HL-60/S4 treated with phorbol 12-myristate 13-acetate at 8.2 ng/mL for 4 days and 3 days (cell line): Measurements from ENCODE around the gene NPEPPS.
"Not testable (repeated sequence)": the region's sequence is repeated elsewhere in the genome, so short reads cannot be mapped to it uniquely, and the experiment has no call there.

Experiments
- in situ Hi-C: fragments of 300-500 bp; cut with MboI; formaldehyde crosslinking; loops from 2 replicates; pipeline ENCODE4 v1.15.0; 2022; ENCODE audit warnings: low sequenced_read_pairs

Gene NPEPPS

GRCh38 chr17:47560517-47561043 is 29.7 kb downstream of the NPEPPS start:
- in situ Hi-C loops: not testable (repeated sequence)

GRCh38 chr17:47561698-47562405 is 30.9 kb downstream of the NPEPPS start:
- in situ Hi-C loops: not testable (repeated sequence)

GRCh38 chr17:47562406-47562705 is 31.4 kb downstream of the NPEPPS start:
- in situ Hi-C loops: not testable (repeated sequence)

GRCh38 chr17:47567261-47567660 is 36.4 kb downstream of the NPEPPS start:
- in situ Hi-C loops: not testable (repeated sequence)

- in situ Hi-C loops: not testable (repeated sequence)
These were observed 41.7 kb downstream of the NPEPPS start for GRCh38 chr17:47572561-47572960.

- in situ Hi-C loops: not testable (repeated sequence)
These were observed 51.5 kb downstream of the NPEPPS start for GRCh38 chr17:47582416-47582815.

- in situ Hi-C loops: not testable (repeated sequence)
These were observed 55.6 kb downstream of the NPEPPS start for GRCh38 chr17:47586378-47587055.

GRCh38 chr17:47593522-47593921 is 62.6 kb downstream of the NPEPPS start:
- in situ Hi-C loops: not testable (repeated sequence)

GRCh38 chr17:47603830-47604597 is 73.1 kb downstream of the NPEPPS start:
- in situ Hi-C loops: loop anchor here (25.0 kb wide), 1 partner anchor 242 kb away; no protein-coding TSS in a partner anchor

- in situ Hi-C loops: loop anchor here (25.0 kb wide), 1 partner anchor 242 kb away; no protein-coding TSS in a partner anchor
These were observed 73.7 kb downstream of the NPEPPS start for GRCh38 chr17:47604598-47604927.

GRCh38 chr17:47605011-47605410 is 74.1 kb downstream of the NPEPPS start:
- in situ Hi-C loops: loop anchor here (25.0 kb wide), 1 partner anchor 243 kb away; no protein-coding TSS in a partner anchor

- in situ Hi-C loops: loop anchor here (25.0 kb wide), 1 partner anchor 245 kb away; no protein-coding TSS in a partner anchor
These were observed 76.6 kb downstream of the NPEPPS start for GRCh38 chr17:47607481-47607880.

GRCh38 chr17:47611372-47612350 is 80.8 kb downstream of the NPEPPS start:
- in situ Hi-C loops: loop anchor here (25.0 kb wide), 1 partner anchor 249 kb away; no protein-coding TSS in a partner anchor

- in situ Hi-C loops: loop anchor here (25.0 kb wide), 1 partner anchor 254 kb away; no protein-coding TSS in a partner anchor
These were observed 85.0 kb downstream of the NPEPPS start for GRCh38 chr17:47615766-47616424.

GRCh38 chr17:47618410-47618809 is 87.5 kb downstream of the NPEPPS start:
- in situ Hi-C loops: loop anchor here (25.0 kb wide), 1 partner anchor 256 kb away; no protein-coding TSS in a partner anchor

- in situ Hi-C loops: loop anchor here (25.0 kb wide), 1 partner anchor 258 kb away; no protein-coding TSS in a partner anchor
These were observed 89.8 kb downstream of the NPEPPS start for GRCh38 chr17:47620503-47621245.

- in situ Hi-C loops: loop anchor here (25.0 kb wide), 1 partner anchor 259 kb away; no protein-coding TSS in a partner anchor
These were observed 90.6 kb downstream of the NPEPPS start for GRCh38 chr17:47621293-47622179.

- in situ Hi-C loops: loop anchor here (25.0 kb wide), 1 partner anchor 260 kb away; no protein-coding TSS in a partner anchor
These were observed 91.3 kb downstream of the NPEPPS start for GRCh38 chr17:47622180-47622549.
